Effector memory CD4-positive, alpha-beta T cell (primary cell): ENCODE measurements around the gene CELSR1.
"Not testable (repeated sequence)": the region's sequence is repeated elsewhere in the genome, so short reads cannot be mapped to it uniquely, and the experiment has no call there.

Source experiments
- DNase-seq, 3 donors: peaks; one replicate each; pipeline ENCODE4 v3.0.0-alpha.2; 2020
- H3K27ac ChIP-seq: 2 replicates; pipeline ENCODE4 v1.7.0; 2013; ENCODE audit warnings: mild to moderate bottlenecking, low read length, moderate library complexity; ENCODE audit not compliant: insufficient read depth, poor library complexity, severe bottlenecking
- H3K27me3 ChIP-seq: replicated peaks from 2 replicates; pipeline ENCODE4 v1.7.0; 2013; ENCODE audit warnings: mild to moderate bottlenecking, low read length; ENCODE audit not compliant: insufficient read depth, control insufficient read depth, poor library complexity, severe bottlenecking
- H3K36me3 ChIP-seq: 2 replicates; pipeline ENCODE4 v1.7.0; 2013; ENCODE audit warnings: mild to moderate bottlenecking, low read length, moderate library complexity; ENCODE audit not compliant: control insufficient read depth, insufficient read depth
- H3K4me1 ChIP-seq: 2 replicates; pipeline ENCODE4 v1.7.0; 2013; ENCODE audit warnings: low read length, mild to moderate bottlenecking; ENCODE audit not compliant: control insufficient read depth, insufficient read depth, poor library complexity, severe bottlenecking
- H3K4me3 ChIP-seq: 2 replicates; pipeline ENCODE4 v1.7.0; 2013; ENCODE audit warnings: low read length, low read depth, mild to moderate bottlenecking; ENCODE audit not compliant: insufficient read depth, poor library complexity, severe bottlenecking
- H3K9me3 ChIP-seq: 2 replicates; pipeline ENCODE4 v1.7.0; 2013; ENCODE audit warnings: mild to moderate bottlenecking, low read length, moderate library complexity; ENCODE audit not compliant: control insufficient read depth

The CELSR1 gene

GRCh38 chr22:46397514-46397913 lies 139.9 kb downstream of the CELSR1 start:
- H3K9me3 ChIP-seq = no peaks in the 10 kb centered on the region
- H3K27ac ChIP-seq = no peak overlapping the region
- H3K4me3 ChIP-seq = no peak overlapping the region
- no peak for DNase-seq
- H3K36me3 ChIP-seq = no peaks in the 10 kb centered on the region
- H3K4me1 ChIP-seq = no peaks in the 10 kb centered on the region
- H3K27me3 ChIP-seq = no peaks in the 10 kb centered on the region

DNA sequence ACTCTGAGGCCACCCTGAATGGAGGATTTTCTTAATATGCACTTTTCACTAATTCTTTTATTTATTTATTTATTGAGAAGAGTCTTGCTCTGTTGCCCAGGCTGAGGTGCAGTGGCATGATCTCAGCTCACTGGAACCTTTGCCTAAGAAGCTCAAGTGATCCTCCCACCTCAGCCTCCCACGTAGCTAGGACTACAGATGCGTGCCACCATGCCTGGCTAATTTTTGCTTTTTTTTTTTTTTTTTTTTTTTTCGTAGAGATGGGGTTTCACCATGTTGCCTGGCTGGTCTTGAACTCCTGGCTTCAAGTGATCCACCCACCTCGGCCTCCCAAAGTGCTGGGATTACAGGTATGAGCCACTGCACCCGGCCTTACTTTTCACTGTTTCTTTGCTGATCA lies 140.4 kb downstream of the CELSR1 start:
- not testable (repeated sequence) for H3K4me1 ChIP-seq, H3K9me3 ChIP-seq, H3K4me3 ChIP-seq, H3K27me3 ChIP-seq, H3K36me3 ChIP-seq, H3K27ac ChIP-seq, DNase-seq

DNA sequence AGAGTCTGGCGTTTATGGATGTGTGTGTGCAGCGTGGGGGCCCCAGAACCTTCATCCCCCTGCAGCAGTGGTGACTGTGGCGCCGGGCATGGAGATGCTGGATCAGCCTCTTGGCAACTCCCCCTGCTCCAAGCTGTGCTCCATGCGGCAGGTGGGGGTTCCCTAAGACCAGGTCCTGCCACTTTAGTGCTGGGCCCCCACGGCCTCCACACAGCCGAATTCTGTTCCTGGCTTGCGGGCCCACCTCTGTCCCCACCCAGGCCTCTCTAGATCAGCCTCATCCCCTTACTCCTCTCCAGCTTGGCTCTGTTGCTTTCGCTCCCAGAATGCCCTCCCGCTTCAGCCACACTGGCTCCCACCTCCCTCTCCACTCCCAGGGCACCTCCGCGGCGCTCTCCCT lies 142.3 kb downstream of the CELSR1 start:
- Histone ChIP-seq H3K9me3 (no peaks in the 10 kb centered on the region), H3K4me1 (no peaks in the 10 kb centered on the region), H3K27me3 (no peaks in the 10 kb centered on the region), H3K27ac (no peak overlapping the region), H3K4me3 (no peak overlapping the region), H3K36me3 (no peaks in the 10 kb centered on the region)
- no peak for DNase-seq

DNA sequence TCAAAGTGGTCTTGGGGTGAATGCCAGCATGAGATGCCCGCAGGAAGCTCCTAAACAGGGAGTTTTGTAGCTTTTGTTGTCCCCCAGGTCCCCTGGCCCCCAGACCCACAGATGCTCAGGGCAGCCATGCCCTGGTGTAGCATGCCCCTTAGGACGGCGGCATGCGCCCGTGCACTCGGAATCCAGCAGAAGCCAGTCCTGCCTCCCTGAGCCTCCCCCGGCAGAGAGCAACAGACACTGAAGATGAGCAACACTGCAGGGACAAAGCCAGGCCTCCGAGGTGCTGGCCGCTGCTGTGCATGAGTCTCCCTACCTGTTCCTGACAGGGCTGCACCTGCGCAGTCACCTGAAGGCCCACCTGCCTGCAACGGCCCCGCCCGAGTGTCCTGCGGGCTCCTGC lies 142.8 kb downstream of the CELSR1 start:
- H3K4me1 ChIP-seq = no peaks in the 10 kb centered on the region
- no peaks in the 10 kb centered on the region for H3K36me3 ChIP-seq
- DNase-seq = no peak
- no peak overlapping the region for H3K4me3 ChIP-seq
- no peaks in the 10 kb centered on the region for H3K9me3 ChIP-seq
- no peaks in the 10 kb centered on the region for H3K27me3 ChIP-seq
- no peak overlapping the region for H3K27ac ChIP-seq

DNA sequence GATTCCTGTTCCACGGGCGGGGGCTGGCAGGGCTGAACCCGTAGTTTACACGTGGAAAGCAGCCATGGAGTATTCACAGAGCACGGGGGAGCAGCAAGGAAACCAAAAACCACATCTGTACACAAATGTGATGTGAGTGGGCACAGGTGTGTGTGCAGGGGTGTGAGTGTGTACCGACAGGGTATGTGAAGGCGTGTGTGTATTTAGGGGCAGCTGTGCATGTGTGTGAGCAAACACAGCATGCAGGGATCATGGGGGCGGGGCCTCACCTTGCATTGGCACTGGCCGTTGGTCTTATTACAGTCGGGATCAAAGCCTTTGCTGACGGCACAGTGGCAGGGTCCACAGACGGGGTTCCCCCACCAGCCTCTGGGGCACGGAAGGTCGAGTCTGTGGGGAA lies 143.5 kb downstream of the CELSR1 start:
- H3K4me3 ChIP-seq = no peak overlapping the region
- no peaks in the 10 kb centered on the region for H3K9me3 ChIP-seq
- no peak for DNase-seq
- no peaks in the 10 kb centered on the region for H3K36me3 ChIP-seq
- no peaks in the 10 kb centered on the region for H3K4me1 ChIP-seq
- H3K27ac ChIP-seq = no peak overlapping the region
- no peaks in the 10 kb centered on the region for H3K27me3 ChIP-seq

DNA sequence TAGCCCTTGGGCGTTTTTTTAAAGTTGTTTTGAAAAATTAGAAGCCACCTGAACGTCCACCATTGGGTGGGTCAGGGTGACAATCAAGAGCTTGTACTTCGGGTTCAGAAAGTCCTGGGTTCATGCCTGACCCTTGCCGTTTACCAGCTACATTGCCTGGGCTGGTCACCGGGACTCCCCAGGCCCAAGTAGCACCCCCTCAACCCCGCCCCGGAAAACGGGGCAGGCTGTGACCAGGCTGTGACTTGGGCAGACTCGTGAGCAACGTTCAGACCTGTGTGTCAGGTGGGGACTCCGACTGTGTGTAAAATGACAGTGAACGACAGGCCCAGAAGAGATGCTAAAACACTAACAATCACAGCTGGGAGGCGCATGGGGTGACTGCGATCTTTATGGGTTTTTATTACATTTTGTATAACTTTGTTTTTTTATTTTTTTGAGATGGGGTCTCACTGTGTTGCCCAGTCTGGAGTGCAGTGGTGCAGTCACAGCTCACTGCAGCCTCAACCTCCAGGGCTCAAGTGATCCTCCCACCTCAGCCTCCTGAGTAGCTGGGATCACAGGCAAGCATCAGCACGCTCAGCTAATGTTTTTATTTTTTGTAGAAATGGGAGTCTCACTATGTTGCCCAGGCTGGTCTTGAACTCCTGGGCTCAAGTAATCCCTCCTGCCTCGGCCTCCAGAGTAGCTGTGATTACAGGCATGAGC lies 145.1 kb downstream of the CELSR1 start:
- Histone ChIP-seq H3K27me3 (no peaks in the 10 kb centered on the region), H3K4me1 (no peaks in the 10 kb centered on the region), H3K27ac (no peak overlapping the region), H3K9me3 (no peaks in the 10 kb centered on the region), H3K4me3 (no peak overlapping the region), H3K36me3 (no peaks in the 10 kb centered on the region)
- DNase-seq = no peak

GRCh38 chr22:46391486-46392136 lies 145.8 kb downstream of the CELSR1 start:
- DNase-seq = no peak
- H3K4me3 ChIP-seq = no peak overlapping the region
- no peak overlapping the region for H3K27ac ChIP-seq
- H3K9me3 ChIP-seq = no peaks in the 10 kb centered on the region
- no peaks in the 10 kb centered on the region for H3K36me3 ChIP-seq
- H3K27me3 ChIP-seq = no peaks in the 10 kb centered on the region
- no peaks in the 10 kb centered on the region for H3K4me1 ChIP-seq

DNA sequence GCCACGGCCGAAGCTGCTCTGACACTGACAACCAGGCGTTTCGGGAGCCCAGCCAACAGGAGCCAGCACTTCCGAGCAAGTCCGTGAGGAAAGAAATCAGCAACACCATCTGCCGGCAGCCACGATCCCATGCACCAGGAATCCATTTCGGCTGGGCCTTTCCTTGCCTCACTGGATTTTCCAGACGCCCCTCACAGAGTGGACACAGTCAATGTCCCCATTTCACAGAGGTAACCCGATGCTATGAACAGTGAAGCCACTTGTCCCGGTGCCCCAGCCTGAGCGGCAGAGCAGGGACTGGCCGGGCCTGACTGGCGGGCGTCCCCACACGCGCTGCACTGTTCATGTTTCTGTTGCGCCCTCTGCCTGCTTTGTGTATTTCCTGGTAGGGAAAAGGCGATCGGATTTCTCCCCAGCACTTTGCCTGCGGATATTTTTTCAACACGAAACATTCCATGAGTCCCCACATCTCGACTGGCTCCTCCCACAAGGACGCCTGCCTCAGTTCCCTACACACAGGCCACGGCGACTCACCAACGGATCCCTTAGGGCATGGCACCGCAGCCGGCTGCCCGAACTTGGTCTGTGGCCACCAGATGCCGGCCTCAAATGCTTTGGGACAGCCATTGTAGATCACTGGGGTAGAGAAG lies 146.6 kb downstream of the CELSR1 start:
- no peaks in the 10 kb centered on the region for H3K27me3 ChIP-seq
- no peaks in the 10 kb centered on the region for H3K9me3 ChIP-seq
- H3K4me1 ChIP-seq = no peaks in the 10 kb centered on the region
- DNase-seq = no peak
- H3K27ac ChIP-seq = no peak overlapping the region
- H3K36me3 ChIP-seq = no peaks in the 10 kb centered on the region
- no peak overlapping the region for H3K4me3 ChIP-seq

- H3K36me3 ChIP-seq = no peaks in the 10 kb centered on the region
- H3K27ac ChIP-seq = no peak overlapping the region
- no peaks in the 10 kb centered on the region for H3K9me3 ChIP-seq
- H3K4me1 ChIP-seq = no peaks in the 10 kb centered on the region
- H3K4me3 ChIP-seq = no peak overlapping the region
- no peaks in the 10 kb centered on the region for H3K27me3 ChIP-seq
- DNase-seq = no peak
Measured at GRCh38 chr22:46390105-46390651, 147.2 kb downstream of the CELSR1 start.

GRCh38 chr22:46389081-46389480 lies 148.3 kb downstream of the CELSR1 start:
- H3K27me3 ChIP-seq = no peaks in the 10 kb centered on the region
- no peak overlapping the region for H3K27ac ChIP-seq
- DNase-seq = no peak
- no peaks in the 10 kb centered on the region for H3K36me3 ChIP-seq
- H3K9me3 ChIP-seq = no peaks in the 10 kb centered on the region
- no peaks in the 10 kb centered on the region for H3K4me1 ChIP-seq
- no peak overlapping the region for H3K4me3 ChIP-seq
